HCT116 (cell line): ENCODE measurements around the gene FOXO3. TPM values are rescaled to one million over a fixed set of nuclear protein-coding genes. Genes with fewer than 3 reads are reported as not detected.

Experiments
- ATAC-seq: fragments of 200-7000 bp; cut with Tn5 transposase; 2 replicates; pipeline ENCODE4 v1.9.1; 2020; ENCODE audit warnings: mild to moderate bottlenecking, moderate library complexity
- BruUV-seq: library from RNA; stranded (reverse); fragments of 400-500 nt; replicated peaks from 2 replicates; lab custom pipeline; 2021; lab: Mats Ljungman, UMichigan
- CTCF ChIA-PET: fragments of 300-600 bp; sonication (Branson Sonifier 250); formaldehyde crosslinking; loops from one replicate; lab custom pipeline; 2021; ENCODE audit warnings: antibody characterized with exemption; lab: Charles Lee
- POLR2A ChIA-PET: fragments of 300-600, 350-600 bp; sonication (Branson Sonifier 250); formaldehyde crosslinking; loops from one replicate; lab custom pipeline; 2021; ENCODE audit warnings: antibody characterized with exemption; lab: Charles Lee
- RAD21 ChIA-PET, 2 experiments: fragments of 300-600 bp; sonication (Branson Sonifier 250); formaldehyde crosslinking; loops; one replicate each; lab custom pipeline; 2023; ENCODE audit warnings: low total read pairs in 2 of 2; ENCODE audit not compliant: uncharacterized antibody in 2 of 2, unreplicated experiment in 2 of 2, low non-redundant PET in 1 of 2; lab: Charles Lee
- DNase-seq: peaks from one replicate; pipeline ENCODE4 v3.0.0-alpha.2; 2010; ENCODE audit warnings: low read depth, low spot score
- H2AFZ ChIP-seq: fragments of 200-600 bp; shearing (Covaris generic), sonication (generic); 2 replicates; pipeline ENCODE4 v1.6.1; 2017; ENCODE audit warnings: low read depth, mixed run types, mixed read lengths, antibody characterized with exemption, low read length; ENCODE audit not compliant: poor library complexity, severe bottlenecking
- H3K27ac ChIP-seq: 2 replicates; pipeline ENCODE4 v1.5.1; 2012; ENCODE audit warnings: low read depth, low read length
- H3K27me3 ChIP-seq: fragments of 200-600 bp; sonication (generic); 2 replicates; pipeline ENCODE4 v1.6.1; 2016; ENCODE audit warnings: mixed run types, low read length, mixed read lengths; ENCODE audit not compliant: insufficient read depth
- H3K36me3 ChIP-seq, 2 experiments: fragments of 200-500 bp in 1 of 2; fragments of 200-600 bp in 1 of 2; sonication (Bioruptor generic) in 1 of 2; sonication (generic) in 1 of 2; 2 replicates each; pipeline versions ENCODE4 v1.5.1 to v1.6.1; 2014 to 2016; ENCODE audit warnings: low read length in 2 of 2, inconsistent platforms in 1 of 2, mixed read lengths in 1 of 2, mixed run types in 1 of 2; ENCODE audit not compliant: insufficient read depth in 2 of 2, control insufficient read depth in 1 of 2
- H3K4me1 ChIP-seq, 2 experiments: fragments of 200-600 bp in 1 of 2; sonication (generic) in 1 of 2; 2 replicates each; pipeline versions ENCODE4 v1.5.1 to v1.6.1; 2012 to 2017; ENCODE audit warnings: low read length in 2 of 2, inconsistent platforms in 1 of 2, mild to moderate bottlenecking in 1 of 2, mixed read lengths in 1 of 2, mixed run types in 1 of 2, moderate library complexity in 1 of 2; ENCODE audit not compliant: insufficient read depth in 2 of 2, control insufficient read depth in 1 of 2
- H3K4me2 ChIP-seq: fragments of 200-600 bp; sonication (generic); 2 replicates; pipeline ENCODE4 v1.6.1; 2017; ENCODE audit warnings: mixed run types, low read length, mixed read lengths
- H3K4me3 ChIP-seq, 2 experiments: fragments of 200-600 bp in 1 of 2; sonication (generic) in 1 of 2; replicated peaks in 1 of 2; 2 replicates each; pipeline ENCODE4 v1.5.1; 2011 to 2016; ENCODE audit warnings: low read length in 2 of 2, control low read depth in 1 of 2, low read depth in 1 of 2, mild to moderate bottlenecking in 1 of 2, mixed read lengths in 1 of 2, mixed run types in 1 of 2
- H3K79me2 ChIP-seq: fragments of 200-600 bp; sonication (generic); 2 replicates; pipeline ENCODE4 v1.6.1; 2017; ENCODE audit warnings: mild to moderate bottlenecking, mixed run types, low read length, moderate library complexity, mixed read lengths; ENCODE audit not compliant: insufficient read depth
- H3K9ac ChIP-seq: fragments of 200-600 bp; sonication (generic); 2 replicates; pipeline ENCODE4 v1.6.1; 2016; ENCODE audit warnings: low read length, mixed read lengths
- H3K9me2 ChIP-seq: fragments of 200-600 bp; sonication (generic), shearing (Covaris generic); 2 replicates; pipeline ENCODE4 v1.6.1; 2017; ENCODE audit warnings: mixed run types, mild to moderate bottlenecking, moderate library complexity; ENCODE audit not compliant: insufficient read depth
- H3K9me3 ChIP-seq, 2 experiments: fragments of 200-500 bp in 1 of 2; fragments of 200-600 bp in 1 of 2; sonication (Bioruptor generic) in 1 of 2; sonication (generic) in 1 of 2; 2 replicates each; pipeline ENCODE4 v1.6.1; 2014 to 2017; ENCODE audit warnings: low read length in 2 of 2, mixed read lengths in 2 of 2, inconsistent platforms in 1 of 2, low read depth in 1 of 2, mild to moderate bottlenecking in 1 of 2, mixed run types in 1 of 2, moderate library complexity in 1 of 2; ENCODE audit not compliant: control insufficient read depth in 1 of 2, insufficient read depth in 1 of 2
- H4K20me1 ChIP-seq: fragments of 200-600 bp; sonication (generic), shearing (Covaris generic); 2 replicates; pipeline ENCODE4 v1.6.1; 2017; ENCODE audit warnings: mixed run types, mild to moderate bottlenecking, moderate library complexity; ENCODE audit not compliant: insufficient read depth
- CBX3 ChIP-seq: IDR thresholded peaks from 2 replicates; pipeline ENCODE4 v1.6.1; 2012; ENCODE audit warnings: low read depth
- CEBPB ChIP-seq: IDR thresholded peaks from 2 replicates; pipeline ENCODE4 v1.6.1; 2012; ENCODE audit warnings: low read depth
- ELF1 ChIP-seq: IDR thresholded peaks from 2 replicates; pipeline ENCODE4 v1.6.1; 2012; ENCODE audit warnings: low read depth, borderline replicate concordance
- EZH2 ChIP-seq: fragments of 200-600 bp; sonication (generic); IDR thresholded peaks from 2 replicates; pipeline ENCODE4 v1.6.1; 2017; ENCODE audit warnings: antibody characterized with exemption, mixed run types
- EZH2phosphoT487 ChIP-seq: fragments of 200-600 bp; IDR thresholded peaks from 2 replicates; pipeline ENCODE4 v1.6.1; 2018; ENCODE audit warnings: antibody characterized with exemption, borderline replicate concordance
- POLR2A ChIP-seq: IDR thresholded peaks from 2 replicates; pipeline ENCODE4 v1.7.0; 2011; ENCODE audit warnings: borderline replicate concordance; ENCODE audit not compliant: insufficient read depth, insufficient read length; ENCODE audit errors: extremely low read depth
- RAD21 ChIP-seq: IDR thresholded peaks from 2 replicates; pipeline ENCODE4 v1.6.1; 2012; ENCODE audit warnings: low read depth, mild to moderate bottlenecking
- SRF ChIP-seq: IDR thresholded peaks from 2 replicates; pipeline ENCODE4 v1.6.1; 2012; ENCODE audit warnings: low read depth
- YY1 ChIP-seq: IDR thresholded peaks from 2 replicates; pipeline ENCODE4 v1.6.1; 2011; ENCODE audit warnings: low read length, low read depth, moderate library complexity, mild to moderate bottlenecking; ENCODE audit not compliant: insufficient replicate concordance; ENCODE audit errors: extremely low read depth
- ZFX ChIP-seq: fragments of 450-650 bp; IDR thresholded peaks from 2 replicates; pipeline ENCODE4 v1.6.1; 2017
- intact Hi-C: fragments of 100-400 bp; cut with micrococcal nuclease; formaldehyde crosslinking; loops from 2 replicates; pipeline ENCODE4 v1.10.0; 2022
- total RNA-seq: library from RNA; stranded (reverse); gene quantifications from one replicate; pipeline ENCODE4 v1.2.1, GENCODE V29; 2021; ENCODE audit not compliant: unreplicated experiment
- TF ChIP-seq, protein P1 (sequence below): IDR thresholded peaks from 2 replicates; pipeline ENCODE4 v1.6.1; 2012
- TF ChIP-seq, protein P2 (sequence below), 3 experiments: fragments of 200-600 bp in 1 of 3; sonication (generic) in 1 of 3; IDR thresholded peaks in 2 of 3; conservative IDR thresholded peaks in 1 of 3; 2 replicates each; pipeline ENCODE4 v1.5.1; 2012 to 2017; ENCODE audit warnings: low read depth in 2 of 3, low read length in 2 of 3, antibody characterized with exemption in 1 of 3, borderline replicate concordance in 1 of 3, control low read depth in 1 of 3, mild to moderate bottlenecking in 1 of 3, mixed read lengths in 1 of 3, mixed run types in 1 of 3, moderate library complexity in 1 of 3; ENCODE audit not compliant: insufficient read depth in 1 of 3

FOXO3 gene
- total RNA-seq, 1 experiment from 2014 or later = 40.0 TPM

DNA sequence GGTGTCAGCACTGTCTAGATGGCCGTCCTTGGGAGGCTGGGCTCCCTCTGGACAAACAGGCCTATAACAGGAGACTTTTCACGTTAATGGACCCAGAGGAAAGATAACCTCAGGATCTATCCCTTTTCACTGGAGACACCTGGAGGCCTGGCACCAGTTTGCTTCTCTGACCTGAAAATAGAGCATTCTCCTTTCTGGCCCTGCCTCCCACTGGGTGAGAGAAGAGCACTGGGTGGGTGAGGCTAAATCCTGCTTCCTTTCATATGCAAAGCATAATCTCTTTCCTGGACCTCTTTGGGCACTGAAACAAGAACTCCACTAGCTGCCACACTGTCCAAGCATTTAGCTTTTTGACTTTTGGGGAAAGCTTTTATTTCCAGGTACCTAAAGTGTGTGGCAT, 78.3 kb downstream of the FOXO3 start:
- Histone ChIP-seq H2AFZ (no peak overlapping the region), H3K36me3 (no peaks in the 10 kb centered on the region), H3K4me2 (no peak overlapping the region), H3K4me3 (no peak overlapping the region), H3K27ac (no peak overlapping the region), H4K20me1 (peaks cover 1% of the 10 kb centered on the region; the same call in 1 of the 2 replicates), H3K79me2 (peaks cover 83% of the 10 kb centered on the region), H3K9ac (no peak overlapping the region), H3K4me1 (no peaks in the 10 kb centered on the region), H3K9me3 (no peaks in the 10 kb centered on the region), H3K27me3 (no peaks in the 10 kb centered on the region), H3K9me2 (no peaks in the 10 kb centered on the region)
- ChIA-PET CTCF (no interaction called here), RAD21 (no interaction called here), POLR2A (no interaction called here)
- ATAC-seq (no peak), DNase-seq (no peak)
- TF ChIP-seq EZH2phosphoT487 = no peak
- TF ChIP-seq, protein P1, sequence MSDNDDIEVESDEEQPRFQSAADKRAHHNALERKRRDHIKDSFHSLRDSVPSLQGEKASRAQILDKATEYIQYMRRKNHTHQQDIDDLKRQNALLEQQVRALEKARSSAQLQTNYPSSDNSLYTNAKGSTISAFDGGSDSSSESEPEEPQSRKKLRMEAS = no peak
- no peak for TF ChIP-seq ELF1
- no peak for TF ChIP-seq ZFX
- TF ChIP-seq CEBPB = no peak
- no peak for TF ChIP-seq EZH2
- no peak for TF ChIP-seq POLR2A
- no peak for TF ChIP-seq SRF
- TF ChIP-seq CBX3 = no peak
- no peak for TF ChIP-seq YY1
- intact Hi-C loops = no loop called here
- BruUV-seq = no TSS peak

DNA sequence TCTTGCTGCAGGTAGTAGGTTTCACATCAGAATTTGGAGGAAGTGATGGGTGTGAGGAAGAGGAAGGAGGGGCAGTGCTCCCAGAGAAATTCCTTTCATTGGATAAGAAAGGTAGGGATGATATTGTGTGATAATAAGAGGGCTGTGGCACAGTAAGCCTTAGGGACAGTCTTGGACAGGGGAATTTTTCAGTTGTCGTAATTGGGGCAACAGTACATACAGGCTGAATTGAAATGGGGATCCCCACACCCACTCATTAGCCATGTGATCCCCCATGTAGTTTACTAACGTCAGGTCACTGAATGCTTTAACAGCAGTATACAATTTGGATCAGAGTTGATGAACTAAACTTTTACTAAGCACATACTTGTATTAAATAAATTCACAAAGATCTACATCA, 79.4 kb downstream of the FOXO3 start:
- Histone ChIP-seq H2AFZ (no peak overlapping the region), H3K36me3 (no peaks in the 10 kb centered on the region), H3K27me3 (no peaks in the 10 kb centered on the region), H3K9me2 (no peaks in the 10 kb centered on the region), H3K4me2 (no peak overlapping the region), H3K4me3 (no peak overlapping the region), H3K9me3 (no peaks in the 10 kb centered on the region), H4K20me1 (no peaks in the 10 kb centered on the region), H3K79me2 (peaks cover 84% of the 10 kb centered on the region), H3K27ac (no peak overlapping the region), H3K4me1 (no peaks in the 10 kb centered on the region), H3K9ac (no peak overlapping the region)
- POLR2A ChIA-PET = no interaction called here
- ATAC-seq (no peak), DNase-seq (no peak)
- RAD21 ChIA-PET = no interaction called here
- BruUV-seq = no TSS peak
- TF ChIP-seq, protein P2, sequence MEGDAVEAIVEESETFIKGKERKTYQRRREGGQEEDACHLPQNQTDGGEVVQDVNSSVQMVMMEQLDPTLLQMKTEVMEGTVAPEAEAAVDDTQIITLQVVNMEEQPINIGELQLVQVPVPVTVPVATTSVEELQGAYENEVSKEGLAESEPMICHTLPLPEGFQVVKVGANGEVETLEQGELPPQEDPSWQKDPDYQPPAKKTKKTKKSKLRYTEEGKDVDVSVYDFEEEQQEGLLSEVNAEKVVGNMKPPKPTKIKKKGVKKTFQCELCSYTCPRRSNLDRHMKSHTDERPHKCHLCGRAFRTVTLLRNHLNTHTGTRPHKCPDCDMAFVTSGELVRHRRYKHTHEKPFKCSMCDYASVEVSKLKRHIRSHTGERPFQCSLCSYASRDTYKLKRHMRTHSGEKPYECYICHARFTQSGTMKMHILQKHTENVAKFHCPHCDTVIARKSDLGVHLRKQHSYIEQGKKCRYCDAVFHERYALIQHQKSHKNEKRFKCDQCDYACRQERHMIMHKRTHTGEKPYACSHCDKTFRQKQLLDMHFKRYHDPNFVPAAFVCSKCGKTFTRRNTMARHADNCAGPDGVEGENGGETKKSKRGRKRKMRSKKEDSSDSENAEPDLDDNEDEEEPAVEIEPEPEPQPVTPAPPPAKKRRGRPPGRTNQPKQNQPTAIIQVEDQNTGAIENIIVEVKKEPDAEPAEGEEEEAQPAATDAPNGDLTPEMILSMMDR (IDR thresholded peaks at IDR 0.05 in 2 of 3, conservative IDR thresholded peaks at IDR 0.05 in 1 of 3; ENCODE audit: borderline replicate concordance in 1 of 3, insufficient read depth in 1 of 3, low read depth in 2 of 3, low read length in 2 of 3) = no peak
- TF ChIP-seq CBX3 (no peak), RAD21 (no peak), ZFX (no peak), POLR2A (no peak)
- intact Hi-C loops = no loop called here
- CTCF ChIA-PET = no interaction called here
